Islet precursor cell (in vitro differentiated cells): ENCODE results near the gene C9orf153.

Experiments
- DNase-seq: peaks from one replicate; pipeline ENCODE4 v3.0.0-alpha.2; 2018

The C9orf153 gene

GRCh38 chr9:86185872-86186271 lies 73.6 kb downstream of the C9orf153 start:
- DNase-seq: no peak

- DNase-seq: no peak
These were observed 75.3 kb downstream of the C9orf153 start for GRCh38 chr9:86184138-86184524.

DNA sequence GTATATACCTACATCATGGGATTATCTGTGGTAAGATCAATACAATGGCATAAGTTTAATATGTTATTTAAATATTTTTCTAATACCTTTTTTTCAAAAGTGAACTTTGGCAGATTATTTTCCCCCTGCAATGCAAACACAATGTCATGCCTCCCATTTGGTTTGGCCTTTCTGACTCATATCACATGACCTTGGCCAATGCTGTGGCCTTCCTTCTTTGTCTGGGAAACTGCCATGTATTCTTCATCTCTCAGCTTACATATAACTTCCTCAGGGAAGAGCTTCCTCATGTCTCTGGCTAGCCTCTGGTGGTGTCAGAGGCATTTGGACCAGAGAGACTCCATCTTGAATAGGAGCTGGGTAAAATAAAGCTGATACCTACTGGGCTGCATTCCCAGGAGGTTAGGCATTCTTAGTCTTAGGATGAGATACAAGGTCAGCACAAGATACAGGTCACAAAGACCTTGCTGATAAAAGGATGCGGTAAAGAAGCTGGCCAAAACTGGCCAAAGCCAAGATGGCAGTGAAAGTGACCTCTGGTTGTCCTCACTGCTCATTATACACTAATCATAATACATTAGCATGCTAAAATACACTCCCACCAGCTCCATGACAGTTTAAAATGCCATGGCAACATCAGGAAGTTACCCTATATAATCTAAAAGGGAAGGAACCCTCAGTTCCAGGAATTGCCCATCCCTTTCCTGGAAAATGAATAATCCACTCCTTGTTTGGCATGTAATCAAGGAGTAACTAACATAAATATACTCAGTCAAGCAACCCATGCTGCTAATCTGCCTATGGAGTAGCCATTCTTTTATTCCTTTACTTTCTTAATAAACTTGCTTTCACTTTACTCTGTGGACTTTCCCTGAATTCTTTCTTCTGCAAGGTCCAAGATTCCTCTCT lies 76.0 kb downstream of the C9orf153 start:
- no peak for DNase-seq

GRCh38 chr9:86181379-86182315 lies 77.8 kb downstream of the C9orf153 start:
- no peak for DNase-seq

DNA sequence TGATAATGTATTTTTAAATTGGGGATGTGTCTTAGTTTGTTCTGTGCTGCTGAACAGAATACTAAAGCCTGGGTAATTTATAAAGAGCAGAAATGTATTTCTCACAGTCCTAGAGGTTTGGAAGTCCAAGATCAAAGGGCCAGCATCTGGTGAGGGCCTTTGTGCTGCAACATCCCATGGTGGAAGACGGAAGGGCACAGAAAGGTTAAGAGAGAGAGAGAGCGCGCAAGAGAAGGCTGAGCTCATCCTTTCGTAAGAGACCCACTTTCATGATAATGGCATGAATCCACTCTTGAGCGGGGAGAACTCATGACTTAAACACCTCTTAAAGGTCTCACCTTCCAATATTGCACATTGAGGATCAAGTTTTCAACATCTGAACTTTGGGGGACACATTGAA lies 81.0 kb downstream of the C9orf153 start:
- no peak for DNase-seq

- no peak for DNase-seq
These were observed 81.5 kb downstream of the C9orf153 start for GRCh38 chr9:86177995-86178394.

DNA sequence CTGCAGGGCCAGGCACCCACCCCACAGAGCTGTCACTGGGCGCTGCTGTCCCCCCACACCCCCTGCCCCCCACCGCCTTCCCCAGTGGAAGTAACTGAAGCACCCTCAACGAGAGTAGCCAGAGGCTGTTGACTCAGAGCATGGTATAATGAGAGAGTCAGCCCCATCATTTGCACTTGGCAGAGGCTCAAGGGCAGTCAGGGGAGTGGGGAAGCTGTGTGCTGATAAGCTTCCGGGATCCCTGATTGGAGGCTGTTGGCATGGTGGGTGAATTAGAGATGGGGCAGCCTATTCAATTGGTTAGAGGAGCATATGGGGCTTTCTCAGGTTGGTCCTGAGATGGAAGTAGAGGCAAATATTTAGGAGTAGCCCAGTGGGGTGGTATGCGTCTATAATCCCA lies 83.0 kb downstream of the C9orf153 start:
- DNase-seq: no peak

DNA sequence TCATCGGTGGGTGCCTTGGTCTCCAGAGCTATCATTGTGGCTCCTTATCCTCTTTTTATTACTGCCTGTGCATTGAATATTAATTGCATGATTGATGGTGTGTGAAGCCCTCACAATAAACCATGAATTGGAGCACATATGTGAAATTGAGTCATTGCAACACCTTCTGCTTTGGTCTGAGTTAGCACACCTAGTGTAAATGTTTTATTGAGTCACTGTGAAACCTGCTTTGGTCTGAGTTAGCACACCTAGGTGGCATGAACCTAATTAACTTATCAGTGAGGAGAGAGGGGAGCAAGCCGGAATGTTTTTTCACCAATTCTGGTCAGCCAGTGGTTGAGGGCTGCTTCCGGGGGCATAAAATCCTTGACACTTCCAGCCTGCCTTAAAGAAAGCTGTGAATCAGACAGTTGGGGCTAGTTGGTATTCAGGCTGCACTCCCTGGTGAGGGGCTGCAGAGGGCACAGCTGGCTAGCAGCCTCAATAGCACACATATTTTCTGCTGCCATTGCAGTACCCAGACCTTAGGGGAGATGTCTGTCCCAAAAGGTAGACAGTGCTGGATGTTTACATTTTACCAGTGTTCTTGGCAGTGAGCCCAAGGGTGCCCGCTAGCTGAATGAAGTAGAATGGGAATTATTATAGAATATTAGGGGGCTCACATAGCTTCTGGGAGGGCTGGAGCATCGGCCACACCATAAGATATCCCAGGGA lies 83.6 kb downstream of the C9orf153 start:
- no peak for DNase-seq

- no peak for DNase-seq
These were observed 84.2 kb downstream of the C9orf153 start for GRCh38 chr9:86175223-86175622.
